LNCAP (cell line): ENCODE data around the gene MFSD6L.

Experiments
- TF ChIP-seq, protein P1 (sequence below): fragments of 450-650 bp; IDR thresholded peaks from 2 replicates; pipeline ENCODE4 v1.5.1; 2017; ENCODE audit warnings: mild to moderate bottlenecking

Gene MFSD6L

DNA sequence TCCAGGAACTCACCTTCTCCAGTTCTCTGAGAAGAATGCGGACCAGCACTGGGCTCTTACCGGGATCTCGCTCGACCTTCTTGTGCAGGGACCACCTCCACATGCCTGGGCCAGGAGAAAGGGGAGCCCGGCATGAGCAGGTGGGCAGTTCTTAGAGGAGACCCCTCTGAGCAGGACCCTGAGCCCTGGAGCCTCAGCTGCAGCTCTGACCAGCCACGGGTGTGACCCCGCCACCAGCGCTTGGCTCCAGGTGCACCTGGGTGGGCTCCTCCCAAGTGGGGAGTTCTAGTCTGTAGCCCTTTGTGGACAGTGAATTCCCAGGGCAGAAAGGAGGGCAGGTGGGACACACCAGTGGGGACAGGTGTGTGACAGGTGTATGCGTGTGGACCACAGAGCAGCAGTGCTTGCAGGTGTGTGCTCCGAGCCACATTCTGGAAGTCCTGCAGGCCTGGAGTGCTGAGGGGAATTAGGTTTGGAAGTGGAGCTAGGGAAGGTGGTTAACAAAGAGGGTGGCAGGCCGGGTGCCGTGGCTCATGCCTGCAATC, 39.5 kb upstream of the MFSD6L start:
- TF ChIP-seq, protein P1, sequence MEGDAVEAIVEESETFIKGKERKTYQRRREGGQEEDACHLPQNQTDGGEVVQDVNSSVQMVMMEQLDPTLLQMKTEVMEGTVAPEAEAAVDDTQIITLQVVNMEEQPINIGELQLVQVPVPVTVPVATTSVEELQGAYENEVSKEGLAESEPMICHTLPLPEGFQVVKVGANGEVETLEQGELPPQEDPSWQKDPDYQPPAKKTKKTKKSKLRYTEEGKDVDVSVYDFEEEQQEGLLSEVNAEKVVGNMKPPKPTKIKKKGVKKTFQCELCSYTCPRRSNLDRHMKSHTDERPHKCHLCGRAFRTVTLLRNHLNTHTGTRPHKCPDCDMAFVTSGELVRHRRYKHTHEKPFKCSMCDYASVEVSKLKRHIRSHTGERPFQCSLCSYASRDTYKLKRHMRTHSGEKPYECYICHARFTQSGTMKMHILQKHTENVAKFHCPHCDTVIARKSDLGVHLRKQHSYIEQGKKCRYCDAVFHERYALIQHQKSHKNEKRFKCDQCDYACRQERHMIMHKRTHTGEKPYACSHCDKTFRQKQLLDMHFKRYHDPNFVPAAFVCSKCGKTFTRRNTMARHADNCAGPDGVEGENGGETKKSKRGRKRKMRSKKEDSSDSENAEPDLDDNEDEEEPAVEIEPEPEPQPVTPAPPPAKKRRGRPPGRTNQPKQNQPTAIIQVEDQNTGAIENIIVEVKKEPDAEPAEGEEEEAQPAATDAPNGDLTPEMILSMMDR, result no peak

DNA sequence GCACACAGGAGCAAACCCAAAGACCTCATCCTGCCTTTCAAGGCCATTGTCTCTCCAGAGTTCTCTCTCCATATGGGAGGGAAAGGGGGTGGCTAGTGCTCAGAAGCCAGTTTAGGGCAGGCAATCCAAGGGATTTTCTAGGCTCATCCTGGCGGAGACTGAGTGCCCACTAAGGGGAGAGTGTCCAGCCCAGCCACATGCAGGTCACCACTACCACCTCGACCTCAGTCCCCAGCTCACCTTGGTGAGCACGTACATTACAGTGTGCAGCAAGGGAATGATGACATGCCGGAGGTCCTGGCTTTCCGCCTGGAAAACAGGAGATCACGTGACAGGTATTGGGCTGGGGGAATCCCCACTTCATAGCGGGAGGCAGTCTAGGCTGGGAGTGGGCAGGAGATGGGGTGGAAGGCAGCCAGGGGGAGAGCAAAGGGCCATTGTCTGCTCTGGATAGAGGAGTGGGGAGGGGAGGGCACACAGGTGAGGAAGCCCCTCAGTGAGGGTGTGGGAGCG, 38.5 kb upstream of the MFSD6L start:
- TF ChIP-seq, protein P1, result no peak

DNA sequence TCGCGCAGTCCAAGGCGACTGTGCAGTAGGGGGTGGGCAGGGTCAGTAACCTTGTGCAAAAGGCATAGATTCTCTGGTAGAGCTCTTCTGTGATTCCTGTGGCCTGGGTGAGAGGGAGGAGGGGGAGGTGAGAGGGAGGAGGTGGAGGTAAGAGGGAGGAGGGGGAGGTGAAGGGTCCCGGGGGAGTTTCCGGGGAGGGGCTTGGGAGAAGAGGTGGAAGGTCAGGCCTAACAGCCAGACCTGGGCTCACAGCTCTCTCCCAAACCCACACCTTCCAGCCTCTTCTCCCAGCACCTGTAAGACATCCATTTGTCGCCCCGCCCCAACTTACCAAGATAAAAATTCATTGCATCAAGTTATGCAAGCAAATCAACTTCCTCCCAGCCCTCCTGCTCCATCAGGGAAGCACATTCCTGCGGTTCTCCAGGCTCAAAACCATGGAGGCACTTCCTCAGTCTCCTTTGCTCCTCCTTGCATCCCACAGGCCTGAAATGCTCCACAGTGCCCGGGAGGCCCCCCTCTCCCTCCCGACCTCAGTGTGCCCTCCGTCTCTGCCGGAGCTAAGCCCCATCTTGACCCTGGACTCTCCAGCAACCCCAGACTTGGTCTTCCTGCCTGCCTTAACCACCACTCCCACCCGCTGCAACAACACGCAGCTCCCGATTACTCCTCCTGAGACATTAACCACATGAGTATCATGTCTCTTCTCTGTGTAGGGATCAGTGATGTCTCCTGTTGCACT, 37.8 kb upstream of the MFSD6L start:
- TF ChIP-seq, protein P1, result no peak

DNA sequence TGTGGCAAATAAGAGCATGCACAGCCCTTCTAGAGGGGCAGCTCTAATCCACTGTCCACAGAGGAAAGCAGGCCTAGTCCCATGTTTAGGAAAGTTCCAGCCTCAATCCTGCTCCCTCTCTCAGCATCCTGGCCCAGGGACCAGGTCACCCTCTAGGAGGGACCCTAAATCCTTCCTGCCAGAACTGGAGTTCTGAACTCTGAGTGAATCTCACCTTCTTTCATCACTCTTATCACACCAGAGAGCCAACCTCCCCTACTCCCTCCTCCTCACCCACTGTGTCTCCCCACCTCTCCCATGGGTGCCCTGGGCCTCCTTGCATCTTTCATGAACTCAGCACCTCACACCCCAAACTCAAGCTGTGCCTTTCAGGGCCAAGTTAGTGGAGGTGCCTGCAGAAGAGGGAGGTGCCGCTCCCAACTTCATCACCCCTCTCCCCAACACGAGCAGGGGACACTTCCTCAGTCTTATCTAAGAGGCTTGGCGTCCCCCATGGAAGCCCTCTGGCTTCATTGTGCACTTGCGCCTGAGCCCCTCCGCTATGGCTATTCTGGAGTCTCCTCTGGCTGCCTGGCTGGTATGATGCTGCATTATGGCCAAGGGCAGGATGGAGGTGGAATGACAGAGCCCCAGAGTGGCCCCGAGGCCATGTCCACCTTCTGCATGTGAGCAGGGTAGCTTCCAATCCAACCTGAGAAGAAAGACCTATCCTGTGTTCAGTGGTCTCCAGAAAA, 36.6 kb upstream of the MFSD6L start:
- TF ChIP-seq, protein P1, result no peak

DNA sequence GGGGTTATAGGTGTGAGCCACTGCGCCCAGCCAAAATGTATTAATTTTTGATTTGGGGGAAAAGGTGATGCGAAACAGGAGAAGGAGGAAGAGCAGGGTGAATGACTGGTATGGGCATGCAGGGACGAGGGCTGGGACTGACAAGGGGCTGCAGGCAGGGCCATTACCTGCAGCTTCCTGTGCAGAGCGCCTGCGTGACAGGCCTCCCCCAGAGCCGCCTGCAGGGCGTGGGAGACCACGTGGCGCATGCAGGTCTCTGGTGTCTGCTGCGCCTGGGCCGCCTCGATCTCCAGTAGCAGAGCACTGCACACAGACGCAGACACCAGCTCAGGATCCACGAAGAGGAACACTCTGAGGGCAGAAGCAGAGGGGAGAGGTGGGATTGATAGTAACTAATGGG, 35.9 kb upstream of the MFSD6L start:
- TF ChIP-seq, protein P1, result no peak

DNA sequence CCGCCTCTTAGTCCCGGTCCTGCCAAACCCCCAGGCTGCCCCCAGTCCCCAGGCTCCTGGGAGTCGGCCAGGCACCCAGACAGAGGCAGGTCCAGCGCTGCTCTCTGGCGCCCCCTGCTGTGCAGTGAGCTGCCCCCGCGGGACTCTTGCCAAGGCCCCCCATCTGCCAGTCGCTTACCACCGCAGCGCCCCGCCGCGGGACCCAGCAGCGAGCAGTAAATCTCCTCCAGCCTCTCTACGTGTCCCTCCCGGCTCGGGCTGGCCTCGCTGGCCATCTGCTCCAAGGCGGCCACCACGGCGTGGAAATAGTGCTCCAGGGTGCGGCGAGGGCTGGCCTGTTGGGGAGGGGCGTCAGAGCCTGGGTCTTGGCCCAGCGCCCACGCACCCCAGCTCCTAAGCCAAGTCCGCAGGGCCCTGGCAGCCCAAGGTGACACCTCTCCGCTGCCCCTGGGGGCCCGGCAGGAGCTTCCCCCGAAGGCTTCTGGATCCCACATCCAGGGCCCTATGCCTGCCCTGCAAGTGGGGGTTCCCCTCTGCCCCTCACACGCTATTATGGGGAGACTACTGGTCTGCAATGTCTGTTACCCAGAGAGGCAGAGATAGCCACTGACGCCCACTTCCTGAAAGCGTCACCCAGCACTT, 33.7 kb upstream of the MFSD6L start:
- TF ChIP-seq, protein P1, result peak; percentile 74

DNA sequence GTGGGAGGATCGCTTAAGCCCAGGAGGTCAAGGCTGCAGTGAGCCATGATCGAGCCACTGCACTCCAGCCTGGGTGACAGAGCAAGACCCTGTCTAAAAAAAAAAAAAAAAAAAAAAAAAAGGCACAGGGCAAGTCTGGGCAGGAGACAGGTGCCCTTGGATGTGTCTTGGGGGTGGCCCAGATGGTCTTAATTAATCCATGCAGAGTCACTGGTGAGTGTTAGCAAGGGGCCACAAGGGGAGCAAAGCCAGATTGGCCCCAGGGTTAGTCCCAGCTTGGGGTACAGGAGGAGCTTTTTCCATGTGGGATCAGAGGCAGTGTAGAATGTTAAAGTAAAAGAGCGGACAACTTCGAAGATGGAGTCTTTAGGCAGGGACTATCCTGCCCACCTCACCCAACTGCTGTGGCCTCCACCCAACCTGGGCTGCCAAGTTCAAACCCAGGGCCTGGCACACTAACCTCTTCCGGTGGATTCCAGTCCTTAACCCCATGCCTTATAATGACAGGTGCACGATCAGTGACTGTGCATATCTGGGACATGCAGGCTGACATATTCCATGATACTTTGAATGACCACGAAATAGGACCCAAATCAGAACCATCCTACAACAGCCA, 32.2 kb upstream of the MFSD6L start:
- TF ChIP-seq, protein P1, result no peak
